ENCODE data around the gene CSNK1G2.

The CSNK1G2 gene

GRCh38 chr19:1968279-1969175 lies 27.6 kb downstream of the CSNK1G2 start:
- DNase-seq (ENCODE audit: low spot score in 2 of 2) (no peak), ATAC-seq (replicated peaks; ENCODE audit: extremely low read depth, poor library complexity, severe bottlenecking) (no peak)
- Mint-ChIP-seq H3K4me3 (peak overlapping the region; percentile 23), H3K4me1 (peaks cover 17% of the 10 kb centered on the region), H3K36me3 (ENCODE audit: insufficient read depth) (peaks cover 16% of the 10 kb centered on the region), H3K27me3 (no peaks in the 10 kb centered on the region), H3K27ac (ENCODE audit: low read depth) (peak overlapping the region; percentile 49), H3K9me3 (no peaks in the 10 kb centered on the region)

DNA sequence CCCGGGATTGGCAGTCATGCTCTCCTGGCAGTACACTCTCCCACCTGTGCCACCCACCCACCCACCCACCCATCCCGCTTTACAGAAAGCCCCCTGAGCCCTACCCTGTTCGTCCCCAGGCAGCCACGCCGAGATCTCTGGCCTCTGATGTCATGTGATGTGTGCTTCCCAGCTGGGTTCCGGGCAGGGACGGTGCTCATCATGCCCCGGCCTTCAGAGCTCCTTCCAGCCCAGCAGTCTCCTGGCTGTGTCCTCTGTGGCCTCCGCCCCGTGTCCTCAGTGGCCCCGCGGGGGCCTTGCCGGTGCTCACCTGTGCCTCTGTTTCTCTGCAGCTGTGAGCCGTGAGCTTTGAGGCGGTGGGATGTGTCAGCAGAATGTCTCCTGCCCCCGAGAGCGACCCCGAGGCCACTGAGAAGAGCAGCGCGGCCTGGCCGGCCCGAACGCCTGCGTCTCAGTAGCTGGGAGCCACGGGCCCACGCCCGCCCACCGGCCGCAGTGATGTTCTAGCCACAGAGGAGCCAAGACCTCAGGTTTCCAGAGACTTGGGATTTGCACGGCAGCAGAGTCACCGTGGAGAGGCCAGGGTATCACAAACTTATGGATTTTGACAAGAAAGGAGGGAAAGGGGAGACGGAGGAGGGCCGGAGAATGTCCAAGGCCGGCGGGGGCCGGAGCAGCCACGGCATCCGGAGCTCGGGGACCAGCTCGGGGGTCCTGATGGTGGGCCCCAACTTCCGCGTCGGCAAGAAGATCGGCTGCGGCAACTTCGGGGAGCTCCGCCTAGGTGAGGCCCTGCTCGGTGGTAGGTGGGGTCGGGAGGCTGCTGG lies 28.4 kb downstream of the CSNK1G2 start:
- Mint-ChIP-seq H3K36me3 (ENCODE audit: insufficient read depth) (peaks cover 16% of the 10 kb centered on the region), H3K27ac (ENCODE audit: low read depth) (peak overlapping the region; percentile 49), H3K4me3 (no peak overlapping the region), H3K4me1 (peaks cover 23% of the 10 kb centered on the region), H3K9me3 (no peaks in the 10 kb centered on the region), H3K27me3 (no peaks in the 10 kb centered on the region)
- DNase-seq (ENCODE audit: low spot score in 2 of 2): no peak
- ATAC-seq (replicated peaks; ENCODE audit: extremely low read depth, poor library complexity, severe bottlenecking): no peak

DNA sequence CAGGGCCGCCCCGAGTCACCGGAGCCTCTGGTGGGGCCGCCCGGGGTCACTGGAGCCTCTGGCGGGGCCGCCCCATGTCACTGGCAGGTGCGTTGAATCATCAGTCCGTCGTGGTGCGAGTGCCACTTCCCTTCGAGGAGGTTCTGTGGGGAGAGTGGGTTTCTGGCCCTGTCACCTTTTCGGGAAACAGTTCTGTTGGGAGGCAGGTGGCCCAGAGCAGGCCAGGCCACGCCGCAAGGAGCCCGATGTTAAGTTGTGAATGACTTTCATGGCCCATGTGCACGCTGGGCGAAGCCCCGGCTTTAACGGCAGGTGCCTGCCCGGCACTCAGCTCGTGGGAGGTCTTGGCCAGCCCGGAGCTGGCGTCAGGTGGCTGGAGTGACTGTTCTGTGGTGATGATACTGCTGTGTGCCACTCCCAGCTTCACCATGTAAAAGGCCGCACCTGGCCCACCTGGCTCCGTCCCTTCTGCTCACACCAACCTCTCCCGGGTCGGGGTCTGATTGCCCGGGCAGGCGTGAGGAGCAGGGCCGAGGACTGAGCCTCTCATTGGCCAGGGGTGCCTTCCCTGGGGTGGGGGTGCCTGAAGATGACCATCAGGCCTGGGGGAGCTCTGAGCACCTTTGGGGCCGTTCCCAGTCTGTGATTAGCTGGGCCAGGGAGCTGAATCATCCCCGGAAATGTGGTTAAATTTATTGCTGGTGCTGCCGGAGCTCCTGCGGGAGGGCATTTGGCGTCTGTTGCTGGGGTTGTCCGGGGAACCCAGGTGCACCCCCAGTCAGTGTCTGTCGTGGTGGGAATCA lies 29.2 kb downstream of the CSNK1G2 start:
- H3K27me3 Mint-ChIP-seq: no peaks in the 10 kb centered on the region
- H3K36me3 Mint-ChIP-seq (ENCODE audit: insufficient read depth): peaks cover 14% of the 10 kb centered on the region
- H3K4me1 Mint-ChIP-seq: peaks cover 23% of the 10 kb centered on the region
- no peak overlapping the region for H3K4me3 Mint-ChIP-seq
- DNase-seq (ENCODE audit: low spot score in 2 of 2) (no peak), ATAC-seq (replicated peaks; ENCODE audit: extremely low read depth, poor library complexity, severe bottlenecking) (no peak)
- no peaks in the 10 kb centered on the region for H3K9me3 Mint-ChIP-seq
- H3K27ac Mint-ChIP-seq (ENCODE audit: low read depth): no peak overlapping the region

DNA sequence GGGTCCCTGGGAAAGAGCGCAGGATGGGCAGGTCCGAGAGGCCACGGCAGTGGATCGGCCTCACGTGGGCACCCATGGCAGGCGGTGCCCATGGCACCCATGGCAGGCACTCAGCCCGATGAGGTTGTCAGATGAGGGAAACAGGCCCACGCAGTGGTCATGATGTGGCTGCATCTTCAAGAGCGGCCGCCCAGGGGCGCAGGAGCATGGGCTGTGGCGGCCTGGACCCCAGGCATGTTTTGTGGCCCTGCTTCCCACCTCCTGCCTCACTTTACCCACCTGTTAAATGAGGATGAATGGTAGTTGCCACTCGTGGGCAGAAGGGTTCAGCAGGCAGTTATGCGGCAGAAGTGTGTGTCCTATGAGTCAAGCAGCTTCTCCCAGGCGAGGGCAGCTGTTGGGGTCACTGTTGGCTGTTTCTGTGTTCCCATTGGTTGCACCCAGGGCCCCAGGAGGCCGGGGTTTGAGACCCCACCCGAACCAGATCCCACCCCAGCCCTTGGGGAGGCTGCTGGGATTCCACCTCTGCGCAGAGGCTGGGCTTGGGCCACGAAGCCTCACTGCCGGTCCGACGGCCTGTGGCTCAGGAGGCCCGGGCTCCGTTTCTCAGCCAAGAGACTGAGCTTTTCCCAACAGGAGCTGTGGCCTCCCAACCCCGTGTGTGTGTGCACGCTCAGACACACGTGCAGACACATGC lies 30.0 kb downstream of the CSNK1G2 start:
- H3K4me1 Mint-ChIP-seq: peaks cover 21% of the 10 kb centered on the region
- no peak overlapping the region for H3K4me3 Mint-ChIP-seq
- no peak for ATAC-seq (replicated peaks; ENCODE audit: extremely low read depth, poor library complexity, severe bottlenecking)
- H3K27ac Mint-ChIP-seq (ENCODE audit: low read depth): no peak overlapping the region
- H3K27me3 Mint-ChIP-seq: no peaks in the 10 kb centered on the region
- DNase-seq (ENCODE audit: low spot score in 2 of 2): no peak
- peaks cover 12% of the 10 kb centered on the region for H3K36me3 Mint-ChIP-seq (ENCODE audit: insufficient read depth)
- H3K9me3 Mint-ChIP-seq: no peaks in the 10 kb centered on the region

DNA sequence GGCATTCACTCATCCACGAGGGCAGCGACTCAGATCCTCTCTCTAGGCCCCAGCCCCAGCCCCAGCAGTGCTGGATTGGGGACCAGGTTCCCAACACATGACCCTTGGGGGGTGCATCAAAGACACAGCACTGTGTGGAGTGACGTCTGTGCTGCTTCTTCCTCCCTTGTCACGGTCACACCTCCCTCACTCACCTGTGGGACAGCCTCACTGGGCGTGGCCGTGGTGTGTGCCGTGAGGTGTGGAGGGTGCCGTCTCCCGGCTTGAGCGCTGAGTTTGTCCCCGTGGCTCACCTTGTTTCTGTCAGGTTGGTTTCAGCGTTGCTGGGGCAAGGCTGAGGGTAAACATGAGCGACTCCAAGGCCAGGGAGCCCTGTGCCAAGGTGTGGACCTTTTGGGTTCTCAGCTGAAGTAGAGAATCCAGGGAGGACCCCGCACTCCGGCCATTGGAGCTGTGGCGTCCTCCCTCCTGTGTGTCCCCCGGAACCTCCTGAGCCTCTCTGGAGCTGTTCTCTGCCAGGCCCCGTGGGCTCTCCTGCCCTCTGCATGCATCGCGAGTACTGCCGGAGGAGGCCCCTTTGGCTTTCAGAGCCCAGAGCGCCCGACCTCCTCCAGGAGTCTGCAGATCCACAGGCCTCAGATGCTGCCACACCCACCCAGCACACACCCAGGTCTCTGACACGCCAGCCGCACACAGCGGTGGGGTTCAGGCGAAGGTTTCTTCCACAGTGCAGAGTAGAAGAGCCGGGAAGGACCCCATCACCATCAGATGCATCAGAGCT lies 33.6 kb downstream of the CSNK1G2 start:
- H3K4me3 Mint-ChIP-seq: no peak overlapping the region
- no peaks in the 10 kb centered on the region for H3K9me3 Mint-ChIP-seq
- no peak overlapping the region for H3K27ac Mint-ChIP-seq (ENCODE audit: low read depth)
- DNase-seq (ENCODE audit: low spot score in 2 of 2): no peak
- no peak for ATAC-seq (replicated peaks; ENCODE audit: extremely low read depth, poor library complexity, severe bottlenecking)
- H3K27me3 Mint-ChIP-seq: no peaks in the 10 kb centered on the region
- peaks cover 9% of the 10 kb centered on the region for H3K4me1 Mint-ChIP-seq
- H3K36me3 Mint-ChIP-seq (ENCODE audit: insufficient read depth): peaks cover 16% of the 10 kb centered on the region

DNA sequence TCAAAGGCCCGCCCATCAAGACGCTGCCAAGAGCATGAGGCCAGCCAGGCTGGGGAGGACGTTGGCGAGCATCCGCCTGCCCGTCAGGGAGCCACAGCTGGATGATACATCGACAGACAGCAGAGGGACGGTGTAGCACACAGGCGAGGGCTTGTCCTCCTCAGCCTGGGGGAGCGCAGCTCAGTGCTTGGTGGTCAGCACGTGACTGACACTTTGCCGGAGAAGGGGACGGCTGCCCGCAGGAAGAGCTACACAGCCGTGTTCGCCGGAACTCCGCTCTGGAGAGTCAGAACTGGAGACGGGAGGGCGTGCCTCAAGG lies 34.1 kb downstream of the CSNK1G2 start:
- Mint-ChIP-seq H3K9me3 (no peaks in the 10 kb centered on the region), H3K4me3 (no peak overlapping the region), H3K27me3 (no peaks in the 10 kb centered on the region), H3K27ac (ENCODE audit: low read depth) (no peak overlapping the region), H3K4me1 (peaks cover 9% of the 10 kb centered on the region), H3K36me3 (ENCODE audit: insufficient read depth) (peaks cover 17% of the 10 kb centered on the region)
- DNase-seq (ENCODE audit: low spot score in 2 of 2): no peak
- ATAC-seq (replicated peaks; ENCODE audit: extremely low read depth, poor library complexity, severe bottlenecking): no peak

- peaks cover 9% of the 10 kb centered on the region for H3K4me1 Mint-ChIP-seq
- no peaks in the 10 kb centered on the region for H3K9me3 Mint-ChIP-seq
- peaks cover 29% of the 10 kb centered on the region for H3K36me3 Mint-ChIP-seq (ENCODE audit: insufficient read depth)
- ATAC-seq (replicated peaks; ENCODE audit: extremely low read depth, poor library complexity, severe bottlenecking): no peak
- H3K27me3 Mint-ChIP-seq: no peaks in the 10 kb centered on the region
- H3K27ac Mint-ChIP-seq (ENCODE audit: low read depth): no peak overlapping the region
- no peak overlapping the region for H3K4me3 Mint-ChIP-seq
- DNase-seq (ENCODE audit: low spot score in 2 of 2): no peak
Observed at GRCh38 chr19:1977120-1977519, 36.1 kb downstream of the CSNK1G2 start.

GRCh38 chr19:1978346-1978894 lies 37.4 kb downstream of the CSNK1G2 start:
- no peak overlapping the region for H3K27ac Mint-ChIP-seq (ENCODE audit: low read depth)
- H3K4me3 Mint-ChIP-seq: no peak overlapping the region
- DNase-seq (ENCODE audit: low spot score in 2 of 2) (no peak), ATAC-seq (replicated peaks; ENCODE audit: extremely low read depth, poor library complexity, severe bottlenecking) (no peak)
- no peaks in the 10 kb centered on the region for H3K9me3 Mint-ChIP-seq
- no peaks in the 10 kb centered on the region for H3K27me3 Mint-ChIP-seq
- H3K36me3 Mint-ChIP-seq (ENCODE audit: insufficient read depth): peaks cover 34% of the 10 kb centered on the region
- peaks cover 10% of the 10 kb centered on the region for H3K4me1 Mint-ChIP-seq

- H3K4me1 Mint-ChIP-seq: peaks cover 7% of the 10 kb centered on the region
- peaks cover 37% of the 10 kb centered on the region for H3K36me3 Mint-ChIP-seq (ENCODE audit: insufficient read depth)
- ATAC-seq (replicated peaks; ENCODE audit: extremely low read depth, poor library complexity, severe bottlenecking) (no peak), DNase-seq (ENCODE audit: low spot score in 2 of 2) (no peak)
- no peaks in the 10 kb centered on the region for H3K27me3 Mint-ChIP-seq
- H3K27ac Mint-ChIP-seq (ENCODE audit: low read depth): no peak overlapping the region
- no peak overlapping the region for H3K4me3 Mint-ChIP-seq
- H3K9me3 Mint-ChIP-seq: no peaks in the 10 kb centered on the region
Observed at GRCh38 chr19:1979017-1979416, 38.0 kb downstream of the CSNK1G2 start.

- no peak for ATAC-seq (replicated peaks; ENCODE audit: extremely low read depth, poor library complexity, severe bottlenecking)
- no peak overlapping the region for H3K4me3 Mint-ChIP-seq
- H3K4me1 Mint-ChIP-seq: peaks cover 6% of the 10 kb centered on the region
Observed at GRCh38 chr19:1979642-1980041, 38.7 kb downstream of the CSNK1G2 start.

GRCh38 chr19:1980091-1980808 lies 39.3 kb downstream of the CSNK1G2 start:
- no peak overlapping the region for H3K4me3 Mint-ChIP-seq
- H3K9me3 Mint-ChIP-seq: no peaks in the 10 kb centered on the region
- no peak overlapping the region for H3K27ac Mint-ChIP-seq (ENCODE audit: low read depth)
- no peaks in the 10 kb centered on the region for H3K27me3 Mint-ChIP-seq
- no peak for DNase-seq (ENCODE audit: low spot score in 2 of 2)
- ATAC-seq (replicated peaks; ENCODE audit: extremely low read depth, poor library complexity, severe bottlenecking): no peak
- H3K36me3 Mint-ChIP-seq (ENCODE audit: insufficient read depth): peaks cover 46% of the 10 kb centered on the region
- peaks cover 6% of the 10 kb centered on the region for H3K4me1 Mint-ChIP-seq

More at GRCh38 chr19:1979642-1980041, 38.7 kb downstream of the CSNK1G2 start:
- DNase-seq (ENCODE audit: low spot score in 2 of 2): no peak
- H3K9me3 Mint-ChIP-seq: no peaks in the 10 kb centered on the region
- peaks cover 44% of the 10 kb centered on the region for H3K36me3 Mint-ChIP-seq (ENCODE audit: insufficient read depth)
- H3K27ac Mint-ChIP-seq (ENCODE audit: low read depth): no peak overlapping the region
- no peaks in the 10 kb centered on the region for H3K27me3 Mint-ChIP-seq

Measured in central memory CD8-positive, alpha-beta T cell (primary cell).